ENCODE data around the gene MAT2A. TPM values are rescaled to one million over a fixed set of nuclear protein-coding genes. Genes with fewer than 3 reads are reported as not detected.
"Not testable (repeated sequence)": the region's sequence is repeated elsewhere in the genome, so short reads cannot be mapped to it uniquely, and the experiment has no call there.

Gene MAT2A
- total RNA-seq, 4 donors from 2014 or later, result 303 to 511 (median 354) TPM

- intact Hi-C loops (cut with DNase I), result no loop called here
- TF ChIP-seq CTCF (IDR thresholded peaks at IDR 0.05), result no peak
- no peak for TF ChIP-seq POLR2A (IDR thresholded peaks at IDR 0.05)
- Histone ChIP-seq H3K36me3 (no peaks in the 10 kb centered on the region), H3K27me3 (no peaks in the 10 kb centered on the region), H3K27ac (peak overlapping the region; percentile 63 to 88 (median 73)), H3K4me1 (peaks cover 30 to 77% of the 10 kb centered on the region in 2 donors), H3K9me3 (no peaks in the 10 kb centered on the region), H3K4me3 (replicated peaks in 1 of 3) (no peak overlapping the region)
- WGBS, 2 donors, result 47 to 53% methylated on average over 7 of the region's 7 CpGs
- peak; percentile 34 to 51 for DNase-seq
These were observed 51.2 kb downstream of the MAT2A start for GRCh38 chr2:85589982-85590791.

- TF ChIP-seq CTCF (IDR thresholded peaks at IDR 0.05) (no peak), POLR2A (IDR thresholded peaks at IDR 0.05) (no peak)
- Histone ChIP-seq H3K4me3 (replicated peaks in 1 of 3) (no peak overlapping the region), H3K36me3 (no peaks in the 10 kb centered on the region), H3K4me1 (peaks cover 30 to 71% of the 10 kb centered on the region in 2 donors), H3K9me3 (no peaks in the 10 kb centered on the region), H3K27me3 (no peaks in the 10 kb centered on the region), H3K27ac (peak overlapping the region; percentile 63 to 88 (median 73))
- intact Hi-C loops (cut with DNase I), result no loop called here
- no peak for DNase-seq
- 83 to 90% methylated on average over 2 of the region's 2 CpGs for WGBS, 2 donors
These were observed 52.0 kb downstream of the MAT2A start for GRCh38 chr2:85590950-85591349.

GRCh38 chr2:85591563-85591962 is 52.6 kb downstream of the MAT2A start:
- intact Hi-C loops (cut with DNase I), result no loop called here
- Histone ChIP-seq H3K27me3 (no peaks in the 10 kb centered on the region), H3K9me3 (no peaks in the 10 kb centered on the region), H3K4me3 (replicated peaks in 1 of 3) (no peak overlapping the region), H3K27ac (peak overlapping the region; percentile 63 to 88 (median 73)), H3K36me3 (no peaks in the 10 kb centered on the region), H3K4me1 (peaks cover 36 to 70% of the 10 kb centered on the region in 2 donors)
- 79 to 82% methylated on average over 12 of the region's 12 CpGs for WGBS, 2 donors
- no peak for TF ChIP-seq CTCF (IDR thresholded peaks at IDR 0.05)
- TF ChIP-seq POLR2A (IDR thresholded peaks at IDR 0.05), result no peak
- DNase-seq, result no peak

GRCh38 chr2:85592299-85592698 is 53.3 kb downstream of the MAT2A start:
- H3K4me3 ChIP-seq (replicated peaks in 1 of 3); H3K27me3 ChIP-seq; H3K9me3 ChIP-seq; H3K36me3 ChIP-seq; DNase-seq; intact Hi-C loops (cut with DNase I): not testable (repeated sequence)
- Histone ChIP-seq H3K4me1 (peaks cover 39 to 68% of the 10 kb centered on the region in 2 donors), H3K27ac (peak overlapping the region in 2 of 3 donors; percentile 73 to 88)
- WGBS, 2 donors, result 96 to 97% methylated on average over 9 of the region's 9 CpGs

- peaks cover 39 to 64% of the 10 kb centered on the region in 2 donors for H3K4me1 ChIP-seq
- peaks cover 6 to 7% of the 10 kb centered on the region in 2 donors for H3K36me3 ChIP-seq
- H3K9me3 ChIP-seq, result no peaks in the 10 kb centered on the region
- 74 to 84% methylated on average over 3 of the region's 3 CpGs for WGBS, 2 donors
- intact Hi-C loops (cut with DNase I), result no loop called here
- no peaks in the 10 kb centered on the region for H3K27me3 ChIP-seq
- no peak for TF ChIP-seq CTCF (IDR thresholded peaks at IDR 0.05)
- TF ChIP-seq POLR2A (IDR thresholded peaks at IDR 0.05), result no peak
- DNase-seq, result no peak
- H3K4me3 ChIP-seq (replicated peaks in 1 of 3), result no peak overlapping the region
- H3K27ac ChIP-seq, result peak overlapping the region in 1 of 3 donors; percentile 24
These were observed 54.1 kb downstream of the MAT2A start for GRCh38 chr2:85593023-85593422.

Small RNAs within 50 kb of the gene (small RNA-seq; reads per million reads assigned to genes)
- gene RN7SL126P, result not detected

Other genes with a start within 250 kb of the MAT2A start
- gene TGOLN2, start 211.2 kb upstream of the MAT2A start, total RNA-seq, result 100 to 1,000 TPM; 146 to 207 (median 162) TPM
- 100 to 1,000 TPM in 3 of 4 donors, 10 to 100 TPM in 1; 88.2 to 253 (median 182) TPM for gene RETSAT, start 184.6 kb upstream of the MAT2A start, total RNA-seq
- 10 to 100 TPM; 23.4 to 34.5 (median 31.4) TPM for gene ELMOD3, start 184.4 kb upstream of the MAT2A start, total RNA-seq
- gene CAPG, start 128.8 kb upstream of the MAT2A start, total RNA-seq, result 100 to 1,000 TPM; 155 to 257 (median 225) TPM
- 1 to 10 TPM; 1.6 to 9.0 (median 4.1) TPM for gene SH2D6, start 120.5 kb upstream of the MAT2A start, total RNA-seq
- 10 to 100 TPM; 39.5 to 81.9 (median 51.6) TPM for gene GGCX, start 22.3 kb downstream of the MAT2A start, total RNA-seq
- 100 to 1,000 TPM in 3 of 4 donors, 10 to 100 TPM in 1; 89.6 to 171 (median 121) TPM for gene VAMP8, start 38.4 kb downstream of the MAT2A start, total RNA-seq
- gene VAMP5, start 45.3 kb downstream of the MAT2A start, total RNA-seq, result 10 to 100 TPM; 13.6 to 41.3 (median 20.7) TPM
- 100 to 1,000 TPM in 3 of 4 donors, 10 to 100 TPM in 1; 86.9 to 202 (median 168) TPM for gene RNF181, start 56.6 kb downstream of the MAT2A start, total RNA-seq
- gene TMEM150A, start 63.5 kb downstream of the MAT2A start, total RNA-seq, result 10 to 100 TPM in 3 of 4 donors, 1 to 10 TPM in 1; 8.9 to 25.2 (median 21.9) TPM
- gene C2orf68, start 72.9 kb downstream of the MAT2A start, total RNA-seq, result 10 to 100 TPM; 24.0 to 30.1 (median 25.8) TPM
- 100 to 1,000 TPM in 2 of 4 donors, 10 to 100 TPM in 2; 60.5 to 201 (median 99.4) TPM for gene USP39, start 77.0 kb downstream of the MAT2A start, total RNA-seq
- gene SFTPB, start 129.0 kb downstream of the MAT2A start, total RNA-seq, result 100 to 1,000 TPM in 2 of 4 donors, 10 to 100 TPM in 2; 24.8 to 323 (median 116) TPM
- 1 to 10 TPM in 1 of 4 donors, under 1 TPM in 2, not detected in 1; 0.22 to 3.6 (median 0.63) TPM for gene GNLY, start 155.2 kb downstream of the MAT2A start, total RNA-seq
- 100 to 1,000 TPM in 2 of 4 donors, 10 to 100 TPM in 2; 82.8 to 260 (median 167) TPM for gene ATOH8, start 214.8 kb downstream of the MAT2A start, total RNA-seq